HG03066 (cell line): ENCODE data around the gene SPAG5.

ENCODE experiments used
- ATAC-seq: cut with Tn5 transposase; IDR thresholded peaks from one replicate; pipeline ENCODE4 v1.9.1; 2021; ENCODE audit warnings: low read depth; ENCODE audit not compliant: unreplicated experiment

The SPAG5 gene, protein sequence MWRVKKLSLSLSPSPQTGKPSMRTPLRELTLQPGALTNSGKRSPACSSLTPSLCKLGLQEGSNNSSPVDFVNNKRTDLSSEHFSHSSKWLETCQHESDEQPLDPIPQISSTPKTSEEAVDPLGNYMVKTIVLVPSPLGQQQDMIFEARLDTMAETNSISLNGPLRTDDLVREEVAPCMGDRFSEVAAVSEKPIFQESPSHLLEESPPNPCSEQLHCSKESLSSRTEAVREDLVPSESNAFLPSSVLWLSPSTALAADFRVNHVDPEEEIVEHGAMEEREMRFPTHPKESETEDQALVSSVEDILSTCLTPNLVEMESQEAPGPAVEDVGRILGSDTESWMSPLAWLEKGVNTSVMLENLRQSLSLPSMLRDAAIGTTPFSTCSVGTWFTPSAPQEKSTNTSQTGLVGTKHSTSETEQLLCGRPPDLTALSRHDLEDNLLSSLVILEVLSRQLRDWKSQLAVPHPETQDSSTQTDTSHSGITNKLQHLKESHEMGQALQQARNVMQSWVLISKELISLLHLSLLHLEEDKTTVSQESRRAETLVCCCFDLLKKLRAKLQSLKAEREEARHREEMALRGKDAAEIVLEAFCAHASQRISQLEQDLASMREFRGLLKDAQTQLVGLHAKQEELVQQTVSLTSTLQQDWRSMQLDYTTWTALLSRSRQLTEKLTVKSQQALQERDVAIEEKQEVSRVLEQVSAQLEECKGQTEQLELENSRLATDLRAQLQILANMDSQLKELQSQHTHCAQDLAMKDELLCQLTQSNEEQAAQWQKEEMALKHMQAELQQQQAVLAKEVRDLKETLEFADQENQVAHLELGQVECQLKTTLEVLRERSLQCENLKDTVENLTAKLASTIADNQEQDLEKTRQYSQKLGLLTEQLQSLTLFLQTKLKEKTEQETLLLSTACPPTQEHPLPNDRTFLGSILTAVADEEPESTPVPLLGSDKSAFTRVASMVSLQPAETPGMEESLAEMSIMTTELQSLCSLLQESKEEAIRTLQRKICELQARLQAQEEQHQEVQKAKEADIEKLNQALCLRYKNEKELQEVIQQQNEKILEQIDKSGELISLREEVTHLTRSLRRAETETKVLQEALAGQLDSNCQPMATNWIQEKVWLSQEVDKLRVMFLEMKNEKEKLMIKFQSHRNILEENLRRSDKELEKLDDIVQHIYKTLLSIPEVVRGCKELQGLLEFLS

GRCh38 chr17:28598799-28599310 is at the start of gene SPAG5:
Gene SPAG5, minus strand, starts transcription at chr17:28599025. Its CDS starts 79 bp downstream, at chr17:28598946.
- ATAC-seq = peak; percentile 71

- ATAC-seq = no peak
Measured at GRCh38 chr17:28646039-28646754, 47.4 kb upstream of the SPAG5 start.

DNA sequence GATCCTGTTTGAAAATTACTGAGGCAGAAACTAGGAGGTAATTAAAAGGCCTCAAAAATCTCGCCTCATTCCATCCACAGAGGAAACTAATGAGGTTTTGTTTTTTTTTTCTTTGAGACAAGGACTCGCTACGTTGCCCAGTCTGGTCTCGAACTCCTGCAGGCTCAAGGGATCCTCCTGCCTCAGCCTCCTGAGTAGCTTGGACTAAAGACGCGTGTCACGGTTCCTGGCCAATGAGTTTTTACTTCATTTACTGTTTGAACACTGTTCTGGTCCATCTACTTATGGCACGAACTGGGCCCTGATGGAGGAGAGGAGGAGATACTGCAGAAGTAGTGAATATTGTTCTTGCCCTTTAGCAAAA is 46.7 kb upstream of the SPAG5 start:
- no peak for ATAC-seq

DNA sequence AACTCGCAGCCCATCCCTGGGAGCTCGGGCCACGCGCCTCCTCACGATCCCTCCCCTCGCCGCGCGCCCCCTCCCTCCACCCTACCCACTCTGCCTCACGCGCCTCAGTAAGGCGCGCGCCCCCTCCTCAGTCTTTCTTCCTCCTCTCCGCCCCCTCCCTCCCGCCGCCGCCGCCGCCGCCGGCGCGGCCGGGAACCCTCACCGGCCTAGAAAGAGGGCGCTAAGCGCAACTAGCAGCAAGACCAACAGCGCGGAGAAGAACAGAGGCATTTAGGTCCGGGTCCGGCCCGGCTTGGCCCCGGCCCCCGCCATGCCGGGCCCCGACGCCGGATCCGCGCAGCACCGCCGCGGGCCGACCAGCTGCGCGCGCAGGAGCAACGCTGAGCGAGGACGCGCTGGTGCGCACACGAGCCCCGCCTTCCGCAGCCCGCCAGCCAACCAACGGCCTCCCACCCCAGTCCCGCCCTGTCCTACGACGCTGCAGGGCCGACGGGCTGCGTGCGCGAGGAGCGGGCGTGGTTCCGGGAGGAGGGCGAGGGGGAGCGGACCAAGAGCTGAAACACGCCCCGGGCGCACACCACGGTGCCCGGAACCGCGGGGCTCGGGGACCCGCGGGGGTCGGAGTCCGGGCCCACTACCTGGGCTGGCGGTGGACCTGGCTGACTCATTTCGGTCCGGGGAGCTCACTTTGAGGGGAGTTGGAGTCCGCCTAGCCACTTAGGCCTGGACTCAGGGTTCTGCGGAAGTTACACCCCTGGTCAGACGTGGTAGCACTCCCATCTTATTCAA is 46.2 kb upstream of the SPAG5 start, which contains the start of gene BLTP2:
Gene BLTP2 (minus strand): TSS at position 372 of the 789 bp plus-strand sequence. CDS start 102 bp downstream, at position 270.
- peak; percentile 94 for ATAC-seq

GRCh38 chr17:28643983-28644786 is 45.4 kb upstream of the SPAG5 start:
- ATAC-seq = no peak

- no peak for ATAC-seq
Measured at GRCh38 chr17:28641579-28641978, 42.8 kb upstream of the SPAG5 start.

GRCh38 chr17:28635506-28635905 is 36.7 kb upstream of the SPAG5 start:
- no peak for ATAC-seq

- ATAC-seq = no peak
Measured at GRCh38 chr17:28634206-28634865, 35.5 kb upstream of the SPAG5 start.

- ATAC-seq = no peak
Measured at GRCh38 chr17:28626818-28627217, 28.0 kb upstream of the SPAG5 start.

DNA sequence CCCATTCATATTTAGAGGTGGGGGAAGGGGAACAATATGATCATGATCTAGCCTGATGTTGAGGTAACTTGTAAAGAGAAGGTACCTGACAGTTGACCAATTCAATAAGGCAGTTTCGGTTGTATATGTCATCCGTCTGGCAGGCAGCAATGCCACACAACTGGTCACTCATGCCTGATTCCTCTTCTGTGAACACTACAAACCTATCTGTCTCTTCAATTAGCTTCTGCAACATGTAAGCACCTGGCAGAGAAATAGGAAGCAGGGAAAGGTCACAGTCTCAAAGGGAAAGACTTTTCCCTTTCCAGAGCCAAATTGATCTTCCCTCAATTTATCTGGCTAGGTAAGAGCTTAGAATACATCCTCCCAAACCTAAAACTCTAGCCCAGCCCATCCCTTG is 25.3 kb upstream of the SPAG5 start:
- no peak for ATAC-seq

DNA sequence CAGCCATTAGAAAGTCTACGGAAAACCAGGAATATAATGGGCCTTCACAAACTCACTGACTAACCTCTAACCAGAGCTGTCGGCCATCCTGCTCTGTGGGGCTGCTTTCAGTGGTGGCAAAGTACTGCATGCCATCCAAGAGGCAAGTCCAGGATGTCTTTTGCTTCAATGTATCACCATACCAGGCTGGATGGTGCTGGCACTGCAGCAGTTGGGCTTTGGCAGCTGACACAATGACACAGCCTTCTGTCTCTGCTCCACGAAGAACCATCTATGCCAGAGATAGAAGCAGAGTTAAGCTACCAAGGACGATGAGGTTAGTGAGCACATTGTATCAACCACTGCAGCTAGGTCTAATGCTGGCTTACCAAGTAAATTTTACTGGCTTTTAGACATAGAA is 24.9 kb upstream of the SPAG5 start:
- no peak for ATAC-seq

DNA sequence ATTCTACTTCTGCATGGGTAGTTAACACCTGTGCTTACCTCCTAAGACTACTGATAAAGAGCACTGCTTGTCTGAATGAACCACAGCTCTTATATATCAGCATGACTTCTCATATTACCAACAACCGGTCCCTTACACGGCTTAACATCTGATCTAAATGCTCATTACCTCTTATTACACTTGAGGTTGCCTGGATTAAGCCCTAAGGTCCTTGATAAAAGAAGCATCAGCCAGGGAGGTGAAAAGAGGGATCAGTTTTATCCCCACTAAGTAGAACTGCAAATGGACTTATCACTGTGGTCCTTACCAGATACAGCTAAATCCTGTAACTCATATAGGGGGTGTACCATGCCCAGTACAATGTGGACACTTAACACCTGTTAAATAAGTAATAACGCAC is 23.4 kb upstream of the SPAG5 start:
- no peak for ATAC-seq

- no peak for ATAC-seq
Measured at GRCh38 chr17:28620010-28620409, 21.2 kb upstream of the SPAG5 start.

DNA sequence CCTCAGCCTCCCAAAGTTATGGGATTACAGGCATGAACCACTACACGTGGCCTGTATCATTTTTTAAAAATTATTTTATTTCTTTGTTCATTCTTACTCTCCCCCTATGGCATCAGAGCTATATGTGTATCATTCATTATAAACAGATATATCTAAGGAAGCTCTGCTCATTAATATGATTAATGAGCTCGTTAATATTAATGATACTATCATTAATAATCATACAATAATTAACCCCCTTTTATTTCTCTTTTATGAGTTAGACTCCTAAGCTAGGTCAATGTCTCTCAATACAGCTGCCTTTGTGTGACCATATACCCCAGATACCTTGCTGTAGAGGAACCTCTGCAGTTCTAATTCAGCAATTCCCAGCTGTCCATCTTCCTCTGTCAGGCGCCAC is 19.6 kb upstream of the SPAG5 start:
- ATAC-seq = no peak

- ATAC-seq = no peak
Measured at GRCh38 chr17:28616281-28616680, 17.5 kb upstream of the SPAG5 start.

DNA sequence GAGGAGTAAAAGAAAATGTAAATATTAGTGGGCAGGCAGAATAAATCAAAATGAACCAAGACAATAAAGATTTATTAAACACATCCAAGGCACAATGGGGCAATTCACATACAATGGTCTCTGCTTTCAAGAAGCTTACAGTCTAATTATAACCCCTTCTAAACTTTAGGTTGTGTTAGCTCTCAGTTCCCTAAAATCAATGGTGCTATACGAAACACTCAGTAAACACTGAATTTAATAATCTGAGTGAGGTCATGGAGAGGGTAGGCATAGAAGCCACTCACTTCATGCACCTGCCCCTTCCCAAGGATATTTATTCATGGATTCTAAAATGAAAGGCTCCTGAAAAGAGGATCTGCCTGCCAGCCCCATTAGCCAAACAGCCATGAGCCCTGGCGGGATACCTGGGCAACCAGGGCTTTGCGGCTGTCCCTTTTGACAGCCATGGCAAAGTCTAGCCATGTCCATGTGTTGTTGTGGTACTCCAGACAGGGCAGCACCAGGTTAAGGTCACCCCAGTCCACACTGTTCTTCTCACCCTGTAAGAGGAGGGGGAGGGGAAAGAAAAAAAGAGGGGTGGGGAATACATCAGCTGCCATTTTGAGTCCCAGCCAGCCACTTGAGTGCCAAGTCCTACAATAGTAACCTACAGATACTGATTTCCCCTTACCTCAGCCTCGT is 16.6 kb upstream of the SPAG5 start:
- no peak for ATAC-seq

DNA sequence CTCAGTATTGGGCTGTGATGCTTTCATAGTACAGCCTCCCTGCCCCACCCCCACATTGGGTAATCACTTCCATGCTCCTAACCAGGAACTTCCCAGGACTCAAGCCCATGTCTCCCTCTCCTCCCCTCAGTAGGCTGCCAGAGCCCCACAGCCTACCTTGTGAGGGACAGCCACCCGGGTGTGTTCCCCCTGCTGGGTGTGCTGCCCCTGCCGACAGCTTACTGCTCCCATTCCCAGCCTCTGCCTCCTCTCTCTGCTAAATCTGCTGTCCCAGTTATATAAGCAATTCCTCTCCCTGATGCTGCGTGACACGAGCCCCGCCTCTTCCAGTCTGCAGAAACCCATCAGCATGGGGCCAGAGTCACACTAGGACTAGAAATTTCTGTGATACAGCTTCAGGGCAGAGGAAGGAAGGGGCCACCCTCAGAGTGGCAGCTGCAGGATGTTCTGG is 15.1 kb upstream of the SPAG5 start, which contains the start of gene RSKR:
Gene RSKR (minus strand): TSS at position 255 of the 451 bp plus-strand sequence. CDS start 24 bp downstream, at position 231.
- ATAC-seq = no peak
